Measurements from ENCODE around the gene AFAP1.
"Not testable (repeated sequence)": the region's sequence is repeated elsewhere in the genome, so short reads cannot be mapped to it uniquely, and the experiment has no call there.

AFAP1 gene

GRCh38 chr4:7944599-7945220, 5.0 kb upstream of the AFAP1 start:
- no peak for DNase-seq

GRCh38 chr4:7943688-7944087, 4.0 kb upstream of the AFAP1 start:
- not testable (repeated sequence) for DNase-seq

DNA sequence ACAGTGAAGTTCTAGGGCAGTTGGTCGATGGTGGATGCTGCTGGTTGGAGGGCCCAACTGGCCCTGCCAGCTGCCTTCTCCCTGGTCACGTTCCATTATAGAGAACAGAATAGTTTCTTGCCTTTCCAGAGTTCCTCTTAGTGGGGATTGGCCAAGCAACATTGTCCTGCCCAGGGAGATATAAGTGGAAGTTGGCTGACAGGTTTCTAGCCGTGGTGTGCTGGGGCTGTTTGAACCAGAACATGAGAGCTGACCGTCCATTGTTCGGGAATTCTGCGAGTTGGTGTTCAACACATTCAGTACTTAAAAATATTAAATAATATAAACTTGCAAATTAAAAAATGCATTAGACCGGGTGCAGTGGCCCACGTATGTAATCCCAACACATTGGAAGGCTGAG, 3.5 kb upstream of the AFAP1 start:
- DNase-seq: no peak

- no peak for DNase-seq
These were observed 2.4 kb upstream of the AFAP1 start for GRCh38 chr4:7941965-7942496.

DNA sequence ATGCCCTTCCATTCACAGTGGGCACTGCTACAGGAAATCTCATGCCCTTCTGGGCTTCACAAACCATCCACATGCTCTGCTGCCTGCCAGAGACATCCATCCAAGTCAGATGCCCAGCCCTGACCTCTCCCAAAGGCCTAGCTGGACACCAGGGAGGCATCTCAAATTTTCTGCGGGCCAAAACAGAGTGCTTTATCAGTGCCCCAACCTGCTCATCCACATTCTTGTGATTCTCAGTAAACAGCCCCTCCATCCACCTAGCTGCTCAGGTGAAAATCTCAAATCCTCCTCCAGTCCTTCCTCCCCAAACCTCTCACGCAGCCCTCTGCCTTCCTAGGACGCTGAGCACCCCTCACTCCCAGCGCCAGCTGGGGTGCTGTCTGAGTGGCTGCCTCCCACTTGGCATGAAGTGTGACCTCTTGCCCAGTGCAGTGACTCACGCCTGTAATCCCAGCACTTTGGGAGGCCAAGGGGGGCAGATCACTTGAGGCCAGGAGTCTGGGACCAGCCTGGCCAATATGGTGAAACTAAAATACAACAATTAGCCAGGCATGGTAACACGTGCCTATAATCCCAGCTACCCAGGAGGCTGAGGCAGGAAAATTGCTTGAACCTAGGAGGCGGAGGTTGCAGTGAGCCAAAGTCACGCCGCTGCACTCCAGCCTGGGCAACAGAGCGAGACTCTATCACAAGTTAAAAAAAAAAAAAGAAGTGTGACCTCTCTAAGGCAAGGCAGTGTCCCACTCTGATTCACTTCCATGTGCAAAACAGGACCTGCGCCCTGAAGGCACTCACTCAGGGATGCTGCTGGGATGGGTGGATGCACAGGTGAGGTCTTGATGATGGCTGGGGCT, 1.7 kb upstream of the AFAP1 start:
- no peak for DNase-seq

GRCh38 chr4:7938609-7939376, 868 bp downstream of the AFAP1 start:
- DNase-seq: no peak

- DNase-seq: no peak
These were observed 1.4 kb downstream of the AFAP1 start for GRCh38 chr4:7938266-7938608.

DNA sequence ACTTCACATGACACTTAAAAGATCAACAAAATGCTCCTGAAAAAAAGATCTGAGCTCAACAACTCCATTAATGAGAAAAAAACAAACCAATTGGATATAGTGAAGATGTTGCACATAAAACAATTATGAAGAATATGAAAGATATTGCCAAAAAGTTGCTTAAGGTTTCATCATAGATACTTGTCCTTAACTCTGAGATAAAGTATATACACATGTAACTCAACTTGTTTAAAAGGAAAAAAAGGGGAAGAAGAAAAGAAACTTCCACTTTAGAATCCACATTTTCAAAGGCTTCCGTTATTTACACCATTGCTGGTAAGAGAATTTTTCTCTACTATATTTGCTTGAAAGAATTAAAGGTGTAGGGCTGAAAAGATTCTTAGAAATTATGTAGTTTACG, 2.7 kb downstream of the AFAP1 start:
- no peak for DNase-seq

- DNase-seq: no peak
These were observed 5.8 kb downstream of the AFAP1 start for GRCh38 chr4:7933651-7934510.

GRCh38 chr4:7932287-7932686, 7.4 kb downstream of the AFAP1 start:
- DNase-seq: no peak

- DNase-seq: peak; percentile 10
These were observed 10.3 kb downstream of the AFAP1 start for GRCh38 chr4:7929118-7929951.

DNA sequence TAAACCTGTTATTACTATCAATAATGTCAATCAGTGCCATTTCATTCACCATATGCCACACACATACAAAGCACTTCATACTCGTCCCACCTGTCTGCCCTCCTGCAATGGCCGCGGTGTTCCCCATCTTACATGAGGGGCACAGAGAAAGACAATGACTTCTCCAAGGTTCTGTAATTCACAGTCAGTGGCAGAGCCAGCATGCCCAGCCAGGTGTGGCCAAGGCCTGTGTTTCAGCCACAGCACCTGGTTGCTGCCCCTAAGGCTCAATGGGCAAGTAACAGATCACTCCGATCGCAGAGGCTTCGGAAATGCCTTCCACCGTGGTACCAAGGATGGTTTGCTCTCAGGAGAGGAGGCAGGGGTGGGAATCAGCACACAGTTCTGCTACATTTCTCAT, 10.9 kb downstream of the AFAP1 start:
- no peak for DNase-seq

- no peak for DNase-seq
These were observed 12.8 kb downstream of the AFAP1 start for GRCh38 chr4:7926822-7927221.

- no peak for DNase-seq
These were observed 15.1 kb downstream of the AFAP1 start for GRCh38 chr4:7924570-7924969.

GRCh38 chr4:7924163-7924562, 15.5 kb downstream of the AFAP1 start:
- no peak for DNase-seq

- DNase-seq: no peak
These were observed 17.2 kb downstream of the AFAP1 start for GRCh38 chr4:7922466-7922865.

GRCh38 chr4:7918981-7919380, 20.7 kb downstream of the AFAP1 start:
- no peak for DNase-seq

DNA sequence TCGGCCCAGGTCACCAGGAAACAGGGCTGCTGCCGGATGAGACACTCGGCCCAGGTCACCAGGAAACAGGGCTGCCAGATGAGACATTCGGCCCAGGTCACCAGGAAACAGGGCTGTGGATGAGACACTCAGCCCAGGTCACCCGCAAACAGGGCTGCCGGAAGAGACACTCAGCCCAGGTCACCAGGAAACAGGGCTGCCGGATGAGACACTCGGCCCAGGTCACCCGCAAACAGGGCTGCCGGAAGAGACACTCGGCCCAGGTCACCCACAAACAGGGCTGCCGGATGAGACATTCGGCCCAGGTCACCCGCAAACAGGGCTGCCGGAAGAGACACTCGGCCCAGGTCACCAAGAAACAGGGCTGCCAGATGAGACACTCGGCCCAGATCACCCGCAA, 21.5 kb downstream of the AFAP1 start:
- not testable (repeated sequence) for DNase-seq

DNA sequence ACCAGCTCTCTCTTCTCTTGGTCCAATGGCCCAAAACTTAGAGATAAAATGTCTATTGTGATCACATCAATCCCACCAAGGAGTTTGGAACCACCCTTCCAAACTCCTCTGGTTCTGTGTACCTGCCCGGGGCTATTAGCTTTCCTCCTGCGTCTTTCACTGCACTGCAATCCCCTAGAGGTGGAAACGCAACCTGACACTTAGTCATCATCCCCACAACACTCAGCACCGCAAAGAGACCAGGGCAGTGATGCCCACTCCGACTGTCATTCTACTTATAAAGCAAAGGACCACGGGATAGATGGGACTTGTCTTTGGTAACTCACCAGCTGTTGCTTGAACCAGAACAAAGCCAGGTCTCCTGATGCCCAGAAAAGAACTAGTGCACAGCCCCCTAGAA, 22.0 kb downstream of the AFAP1 start:
- no peak for DNase-seq

DNA sequence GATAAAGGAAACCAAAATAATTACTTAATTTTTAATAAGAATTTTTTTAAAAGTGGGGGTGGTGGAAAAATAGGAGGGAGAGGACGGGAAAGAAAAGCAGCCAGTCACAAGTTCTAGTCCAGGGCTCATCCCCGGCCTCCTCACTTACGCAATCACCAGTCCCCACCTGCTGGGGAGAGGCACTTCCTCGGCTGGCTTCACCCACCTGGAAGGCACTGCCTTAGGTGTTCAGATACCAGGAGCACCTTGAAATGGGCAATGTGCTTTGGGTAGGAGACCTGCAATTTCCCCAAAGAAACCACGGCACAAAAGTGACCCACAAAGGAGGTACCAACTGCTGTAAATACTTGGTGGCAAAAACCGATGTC, 23.8 kb downstream of the AFAP1 start:
- DNase-seq: no peak

DNA sequence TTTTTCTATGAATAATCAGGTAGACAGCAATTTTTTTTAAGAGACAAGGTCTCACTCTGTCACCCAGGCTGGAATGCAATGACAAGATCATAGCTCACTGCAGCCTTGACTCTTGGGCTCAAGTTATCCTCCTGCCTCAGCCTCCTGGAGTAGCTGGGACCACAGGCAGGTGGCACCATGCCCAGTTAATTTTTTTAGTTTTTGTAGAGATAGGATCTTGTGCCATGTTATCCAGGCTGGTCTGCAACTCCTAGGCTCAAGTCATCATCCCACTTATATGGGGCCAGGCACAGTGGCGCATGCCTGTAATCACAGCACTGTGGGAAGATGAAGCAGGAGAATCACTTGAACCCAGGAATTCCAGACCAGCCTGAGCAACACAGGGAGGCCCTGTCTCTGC, 26.8 kb downstream of the AFAP1 start:
- no peak for DNase-seq

All from NCI-H526 treated with DMSO at 0.1 percent for 48 hours (cell line).